Calu3 (cell line): Measurements from ENCODE around the gene SH3RF1. TPM values are rescaled to one million over a fixed set of nuclear protein-coding genes. Genes with fewer than 3 reads are reported as not detected.
"Not testable (repeated sequence)": the region's sequence is repeated elsewhere in the genome, so short reads cannot be mapped to it uniquely, and the experiment has no call there.

Experiments used
- BruUV-seq: library from RNA; stranded (reverse); fragments of 400-500 nt; replicated peaks from 2 replicates; lab custom pipeline; 2021; lab: Mats Ljungman, UMichigan
- CTCF ChIA-PET: fragments of 300-600 bp; sonication (Branson Sonifier 250); formaldehyde crosslinking; loops from one replicate; lab custom pipeline; 2022; ENCODE audit warnings: antibody characterized with exemption; lab: Charles Lee
- DNase-seq: peaks from one replicate; pipeline ENCODE4 v3.0.0; 2022
- H3K27ac Mint-ChIP-seq: one replicate; pipeline ENCODE4 v1.8.0; 2022; ENCODE audit warnings: mixed read lengths; ENCODE audit not compliant: unreplicated experiment
- H3K27me3 Mint-ChIP-seq: one replicate; pipeline ENCODE4 v1.8.0; 2022; ENCODE audit warnings: mixed read lengths; ENCODE audit not compliant: unreplicated experiment
- H3K36me3 Mint-ChIP-seq: one replicate; pipeline ENCODE4 v1.8.0; 2022; ENCODE audit warnings: mild to moderate bottlenecking, moderate library complexity, mixed read lengths; ENCODE audit not compliant: insufficient read depth, unreplicated experiment
- H3K4me1 Mint-ChIP-seq: one replicate; pipeline ENCODE4 v1.8.0; 2022; ENCODE audit warnings: mild to moderate bottlenecking, low read depth, mixed read lengths; ENCODE audit not compliant: unreplicated experiment
- H3K4me3 Mint-ChIP-seq: one replicate; pipeline ENCODE4 v1.8.0; 2022; ENCODE audit warnings: mild to moderate bottlenecking, low read depth, moderate library complexity, mixed read lengths; ENCODE audit not compliant: unreplicated experiment
- H3K9me3 Mint-ChIP-seq: one replicate; pipeline ENCODE4 v1.8.0; 2022; ENCODE audit warnings: low read depth, mixed read lengths; ENCODE audit not compliant: unreplicated experiment
- CTCF ChIP-seq: fragments of 200-600 bp; IDR thresholded peaks from one replicate; pipeline ENCODE4 v1.8.0; 2022; ENCODE audit warnings: antibody characterized with exemption; ENCODE audit not compliant: unreplicated experiment
- intact Hi-C: fragments of 100-400 bp; cut with micrococcal nuclease; formaldehyde crosslinking; loops from one replicate; pipeline ENCODE4 v1.10.0; 2022; ENCODE audit not compliant: unreplicated experiment
- total RNA-seq: library from RNA; stranded (reverse); gene quantifications from 2 replicates; pipeline ENCODE4 v1.2.3, GENCODE V29; 2022

Gene SH3RF1
- total RNA-seq, 1 experiment from 2014 or later = 70.1 TPM

GRCh38 chr4:169278624-169279023 is 7.9 kb upstream of the SH3RF1 start:
- no peak for TF ChIP-seq CTCF
- intact Hi-C loops = no loop called here
- H3K27me3 Mint-ChIP-seq = no peaks in the 10 kb centered on the region
- no peak for DNase-seq
- H3K4me3 Mint-ChIP-seq = no peak overlapping the region
- CTCF ChIA-PET = no interaction called here
- no TSS peak for BruUV-seq
- H3K4me1 Mint-ChIP-seq = peaks cover 32% of the 10 kb centered on the region
- no peaks in the 10 kb centered on the region for H3K36me3 Mint-ChIP-seq
- no peaks in the 10 kb centered on the region for H3K9me3 Mint-ChIP-seq
- H3K27ac Mint-ChIP-seq = peak overlapping the region; percentile 35

GRCh38 chr4:169277838-169278237 is 7.1 kb upstream of the SH3RF1 start:
- peaks cover 25% of the 10 kb centered on the region for H3K4me1 Mint-ChIP-seq
- H3K36me3 Mint-ChIP-seq, H3K27me3 Mint-ChIP-seq, H3K9me3 Mint-ChIP-seq, CTCF ChIA-PET, intact Hi-C loops, DNase-seq, BruUV-seq, H3K4me3 Mint-ChIP-seq, H3K27ac Mint-ChIP-seq: not testable (repeated sequence)

- no peak overlapping the region for H3K4me3 Mint-ChIP-seq
- TF ChIP-seq CTCF = no peak
- no peaks in the 10 kb centered on the region for H3K9me3 Mint-ChIP-seq
- no peak overlapping the region for H3K27ac Mint-ChIP-seq
- CTCF ChIA-PET = interaction anchor here (1.0 kb wide), 1 partner anchor 40 kb away, joined by 3 read pairs; no protein-coding TSS in a partner anchor
- H3K27me3 Mint-ChIP-seq = no peaks in the 10 kb centered on the region
- BruUV-seq = no TSS peak
- no peak for DNase-seq
- peaks cover 19% of the 10 kb centered on the region for H3K36me3 Mint-ChIP-seq
- intact Hi-C loops = no loop called here
- H3K4me1 Mint-ChIP-seq = peaks cover 33% of the 10 kb centered on the region
Measured at GRCh38 chr4:169275180-169275579, 4.4 kb upstream of the SH3RF1 start.

- no peak for TF ChIP-seq CTCF
- DNase-seq = no peak
- peaks cover 31% of the 10 kb centered on the region for H3K4me1 Mint-ChIP-seq
- H3K36me3 Mint-ChIP-seq = peaks cover 31% of the 10 kb centered on the region
- no TSS peak for BruUV-seq
- intact Hi-C loops = no loop called here
- no peaks in the 10 kb centered on the region for H3K27me3 Mint-ChIP-seq
- no peaks in the 10 kb centered on the region for H3K9me3 Mint-ChIP-seq
- CTCF ChIA-PET = no interaction called here
- no peak overlapping the region for H3K27ac Mint-ChIP-seq
- no peak overlapping the region for H3K4me3 Mint-ChIP-seq
Measured at GRCh38 chr4:169274033-169274432, 3.3 kb upstream of the SH3RF1 start.

GRCh38 chr4:169272265-169272886 is 1.6 kb upstream of the SH3RF1 start:
- Mint-ChIP-seq H3K4me3 (peak overlapping the region; percentile 92), H3K4me1 (peaks cover 24% of the 10 kb centered on the region), H3K9me3 (no peaks in the 10 kb centered on the region), H3K27ac (peak overlapping the region; percentile 75), H3K27me3 (no peaks in the 10 kb centered on the region), H3K36me3 (peaks cover 38% of the 10 kb centered on the region)
- no peak for TF ChIP-seq CTCF
- DNase-seq = no peak
- intact Hi-C loops = no loop called here
- CTCF ChIA-PET = no interaction called here
- BruUV-seq = TSS peak; percentile 48
